Naive B cell (primary cell): Measurements from ENCODE around the gene PARD6G. TPM values are rescaled to one million over a fixed set of nuclear protein-coding genes. Genes with fewer than 3 reads are reported as not detected.

Experiments
- ATAC-seq, 2 donors: fragments of 150-1000 bp; cut with Tn5 transposase; 2 replicates each; pipeline ENCODE4 v1.10.0; 2021; ENCODE audit warnings: low read depth in 2 of 2, mild to moderate bottlenecking in 2 of 2, moderate library complexity in 2 of 2
- DNase-seq: peaks from one replicate; pipeline ENCODE4 v3.0.0; 2022
- H3K27ac Mint-ChIP-seq, 6 donors: one replicate each; pipeline ENCODE4 v1.8.0; 2020 to 2022; ENCODE audit warnings: mild to moderate bottlenecking in 6 of 6, mixed read lengths in 6 of 6, moderate library complexity in 5 of 6, inconsistent platforms in 2 of 6
- H3K27me3 Mint-ChIP-seq, 3 donors: one replicate each; pipeline ENCODE4 v1.8.0; 2021 to 2022; ENCODE audit warnings: mixed read lengths in 3 of 3, mild to moderate bottlenecking in 1 of 3
- H3K36me3 Mint-ChIP-seq, 2 donors: one replicate each; pipeline ENCODE4 v1.8.0; 2020 to 2022; ENCODE audit warnings: mixed read lengths in 2 of 2, inconsistent platforms in 1 of 2, mild to moderate bottlenecking in 1 of 2
- H3K4me1 Mint-ChIP-seq, 3 donors: one replicate each; pipeline ENCODE4 v1.8.0; 2020 to 2022; ENCODE audit warnings: mixed read lengths in 3 of 3, inconsistent platforms in 1 of 3, mild to moderate bottlenecking in 1 of 3, moderate library complexity in 1 of 3
- H3K4me3 Mint-ChIP-seq, 8 donors: one replicate each; pipeline ENCODE4 v1.8.0; 2020 to 2022; ENCODE audit warnings: mild to moderate bottlenecking in 8 of 8, mixed read lengths in 8 of 8, moderate library complexity in 8 of 8, inconsistent platforms in 2 of 8
- H3K9me3 Mint-ChIP-seq, 7 donors: one replicate each; pipeline ENCODE4 v1.8.0; 2020 to 2022; ENCODE audit warnings: mixed read lengths in 7 of 7, mild to moderate bottlenecking in 5 of 7, inconsistent platforms in 2 of 7, moderate library complexity in 1 of 7
- polyA plus RNA-seq, 6 donors: library from polyadenylated mRNA; unstranded; fragments of 300-500 nt; fragmentation: Illumina TruSeq; gene quantifications; one replicate each; pipeline ENCODE4 v1.2.3, GENCODE V29; 2021; ENCODE audit warnings: low read depth in 6 of 6

PARD6G gene
- polyA plus RNA-seq, 6 donors from 2014 or later, result not detected

DNA sequence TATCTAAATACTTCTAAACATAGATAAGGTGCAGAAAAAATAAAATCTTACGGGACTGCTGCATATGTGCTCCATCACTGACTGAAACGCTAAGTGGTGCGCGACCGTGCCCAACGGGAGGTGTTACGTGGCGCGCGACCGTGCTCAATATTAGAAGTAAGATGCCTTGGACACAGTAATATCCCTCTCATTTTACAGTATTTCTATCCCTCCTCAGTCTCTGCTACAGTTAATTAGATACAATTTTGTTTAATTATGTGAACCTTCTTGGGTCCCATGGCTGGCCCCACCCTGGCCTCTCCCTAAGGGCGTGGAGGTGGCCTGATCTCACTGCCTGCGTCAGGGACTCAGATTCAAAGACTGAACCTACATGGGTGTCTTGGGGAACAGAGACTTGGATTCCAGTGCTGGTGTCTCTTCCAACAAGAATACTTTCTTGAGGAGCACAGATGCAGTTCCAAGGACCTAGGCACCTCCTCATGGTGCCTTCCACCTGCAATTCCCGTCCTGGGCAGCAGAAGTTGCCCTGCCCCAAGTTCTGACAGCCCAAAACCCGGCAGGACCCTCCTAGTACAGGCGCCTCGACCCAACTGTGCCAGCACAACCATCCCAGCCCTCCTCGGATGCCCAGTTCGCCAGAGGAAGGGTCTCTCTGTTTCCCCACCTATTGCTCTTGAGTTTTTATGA, 59.2 kb downstream of the PARD6G start:
- DNase-seq (no peak), ATAC-seq (no peak)
- no peaks in the 10 kb centered on the region for H3K4me1 Mint-ChIP-seq
- no peaks in the 10 kb centered on the region for H3K36me3 Mint-ChIP-seq
- H3K27ac Mint-ChIP-seq, result no peak overlapping the region
- H3K27me3 Mint-ChIP-seq, result peaks cover 0 to 18% (median 11%) of the 10 kb centered on the region in 3 donors
- H3K4me3 Mint-ChIP-seq, result peak overlapping the region in 1 of 8 donors; percentile 17
- H3K9me3 Mint-ChIP-seq, result no peaks in the 10 kb centered on the region

DNA sequence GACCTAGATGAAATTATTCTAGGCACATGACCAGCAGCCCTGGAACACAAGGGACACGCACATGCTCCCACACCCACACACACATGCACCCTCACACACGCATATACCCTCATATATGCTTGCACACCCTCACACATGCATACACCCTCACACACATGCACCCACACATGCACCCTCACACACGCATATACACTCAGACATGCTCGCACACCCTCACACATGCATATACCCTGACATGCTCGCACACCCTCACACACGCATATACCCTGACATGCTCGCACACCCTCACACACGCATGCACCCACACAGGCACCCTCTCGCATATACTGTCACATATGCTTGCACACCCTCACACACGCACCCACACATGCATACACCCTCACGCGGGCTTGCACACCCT, 61.8 kb downstream of the PARD6G start:
- no peak for DNase-seq
- Mint-ChIP-seq H3K36me3 (no peaks in the 10 kb centered on the region), H3K27me3 (peaks cover 0 to 9% (median 0%) of the 10 kb centered on the region in 3 donors), H3K9me3 (no peaks in the 10 kb centered on the region), H3K4me3 (no peak overlapping the region), H3K27ac (no peak overlapping the region), H3K4me1 (no peaks in the 10 kb centered on the region)
- no peak for ATAC-seq

DNA sequence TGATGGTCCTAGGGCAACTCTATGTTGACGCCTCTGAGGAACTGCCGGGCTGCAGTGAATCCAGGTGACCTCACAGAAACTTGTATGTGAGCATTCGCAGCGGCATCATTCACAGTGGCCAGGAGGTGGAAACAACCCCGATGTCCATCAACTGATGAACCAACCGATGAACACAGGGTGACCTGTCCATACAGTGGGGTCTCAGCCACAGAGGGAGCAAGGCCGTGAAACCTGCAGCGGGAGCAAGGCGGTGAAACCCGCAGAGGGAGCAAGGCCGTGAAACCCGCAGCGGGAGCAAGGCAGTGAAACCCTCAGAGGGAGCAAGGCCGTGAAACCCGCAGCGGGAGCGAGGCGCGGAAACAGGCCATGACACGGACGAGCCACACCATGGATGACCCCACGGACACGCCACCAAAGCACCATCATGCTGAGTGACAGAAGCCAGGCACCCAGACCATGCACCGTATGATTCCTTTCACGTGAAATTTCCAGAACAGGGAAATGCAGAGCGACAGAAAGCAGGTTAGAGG, 63.0 kb downstream of the PARD6G start:
- Mint-ChIP-seq H3K36me3 (no peaks in the 10 kb centered on the region), H3K27me3 (peaks cover 0 to 5% (median 0%) of the 10 kb centered on the region in 3 donors), H3K9me3 (no peaks in the 10 kb centered on the region), H3K27ac (no peak overlapping the region), H3K4me3 (no peak overlapping the region), H3K4me1 (no peaks in the 10 kb centered on the region)
- ATAC-seq (no peak), DNase-seq (no peak)

DNA sequence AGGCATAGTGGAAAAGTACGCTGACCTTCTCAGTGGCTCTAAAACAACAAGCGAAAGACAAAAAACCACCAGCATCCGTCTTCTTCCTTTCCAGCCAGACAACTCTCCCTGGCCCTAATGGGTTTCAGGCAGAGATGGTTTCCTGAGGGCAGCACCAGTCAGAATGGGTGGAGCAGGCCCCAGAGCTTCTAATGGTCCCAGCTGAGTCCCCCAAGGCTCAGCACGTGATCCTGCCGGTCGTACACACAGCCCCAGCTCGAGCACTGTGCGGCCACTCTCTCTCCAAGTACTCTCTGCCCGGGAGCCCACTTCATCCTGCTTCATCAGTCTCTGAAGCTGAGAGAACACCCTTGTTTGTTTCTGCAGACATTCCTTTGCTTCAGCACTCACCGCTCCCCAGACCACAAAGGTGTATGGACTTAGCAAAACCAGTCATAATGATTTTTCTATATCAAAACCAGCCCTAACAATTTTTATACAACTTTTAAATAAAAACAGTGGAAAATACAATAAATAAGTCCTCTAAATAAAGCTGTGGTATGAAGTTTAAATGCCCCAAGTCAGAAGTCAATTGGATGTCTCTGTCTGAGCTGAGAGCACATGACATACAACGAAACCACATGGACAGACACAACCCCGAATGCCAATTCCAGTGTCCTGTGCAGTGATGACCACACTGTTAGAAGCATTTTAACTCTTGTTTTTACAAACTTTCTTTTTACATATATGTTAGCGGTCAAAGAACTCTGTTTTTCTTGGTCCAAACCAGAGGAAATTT, 63.9 kb downstream of the PARD6G start:
- Mint-ChIP-seq H3K36me3 (no peaks in the 10 kb centered on the region), H3K27me3 (peaks cover 2 to 9% (median 6%) of the 10 kb centered on the region in 3 donors), H3K4me3 (no peak overlapping the region), H3K9me3 (no peaks in the 10 kb centered on the region), H3K4me1 (peaks cover 0 to 4% (median 0%) of the 10 kb centered on the region in 3 donors), H3K27ac (peak overlapping the region in 2 of 6 donors; percentile 25 to 96)
- DNase-seq, result no peak
- no peak for ATAC-seq

DNA sequence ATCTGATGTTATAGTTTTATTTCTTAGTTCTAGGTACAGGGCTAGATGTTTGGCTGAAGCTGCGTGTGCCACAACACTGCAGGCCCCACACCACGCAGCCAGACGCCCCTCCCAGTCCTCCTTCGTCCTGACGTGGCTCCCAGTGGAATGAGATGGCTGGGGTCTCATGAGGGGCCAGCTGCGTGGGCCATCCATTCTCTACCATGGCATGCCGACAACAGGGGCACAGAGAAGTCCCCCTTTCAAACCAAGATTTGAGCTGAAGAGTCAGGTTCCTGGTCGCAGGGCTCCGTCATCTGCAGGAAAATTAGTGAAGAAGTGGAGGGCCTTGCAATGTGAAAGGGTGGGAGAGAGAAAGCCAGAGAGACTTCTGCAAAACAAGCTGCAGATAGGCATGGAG, 64.5 kb downstream of the PARD6G start:
- peaks cover 3 to 12% (median 9%) of the 10 kb centered on the region in 3 donors for H3K27me3 Mint-ChIP-seq
- no peaks in the 10 kb centered on the region for H3K36me3 Mint-ChIP-seq
- no peak overlapping the region for H3K4me3 Mint-ChIP-seq
- peak overlapping the region in 1 of 6 donors; percentile 25 for H3K27ac Mint-ChIP-seq
- H3K9me3 Mint-ChIP-seq, result no peaks in the 10 kb centered on the region
- H3K4me1 Mint-ChIP-seq, result peaks cover 0 to 5% (median 0%) of the 10 kb centered on the region in 3 donors
- ATAC-seq (no peak), DNase-seq (no peak)

DNA sequence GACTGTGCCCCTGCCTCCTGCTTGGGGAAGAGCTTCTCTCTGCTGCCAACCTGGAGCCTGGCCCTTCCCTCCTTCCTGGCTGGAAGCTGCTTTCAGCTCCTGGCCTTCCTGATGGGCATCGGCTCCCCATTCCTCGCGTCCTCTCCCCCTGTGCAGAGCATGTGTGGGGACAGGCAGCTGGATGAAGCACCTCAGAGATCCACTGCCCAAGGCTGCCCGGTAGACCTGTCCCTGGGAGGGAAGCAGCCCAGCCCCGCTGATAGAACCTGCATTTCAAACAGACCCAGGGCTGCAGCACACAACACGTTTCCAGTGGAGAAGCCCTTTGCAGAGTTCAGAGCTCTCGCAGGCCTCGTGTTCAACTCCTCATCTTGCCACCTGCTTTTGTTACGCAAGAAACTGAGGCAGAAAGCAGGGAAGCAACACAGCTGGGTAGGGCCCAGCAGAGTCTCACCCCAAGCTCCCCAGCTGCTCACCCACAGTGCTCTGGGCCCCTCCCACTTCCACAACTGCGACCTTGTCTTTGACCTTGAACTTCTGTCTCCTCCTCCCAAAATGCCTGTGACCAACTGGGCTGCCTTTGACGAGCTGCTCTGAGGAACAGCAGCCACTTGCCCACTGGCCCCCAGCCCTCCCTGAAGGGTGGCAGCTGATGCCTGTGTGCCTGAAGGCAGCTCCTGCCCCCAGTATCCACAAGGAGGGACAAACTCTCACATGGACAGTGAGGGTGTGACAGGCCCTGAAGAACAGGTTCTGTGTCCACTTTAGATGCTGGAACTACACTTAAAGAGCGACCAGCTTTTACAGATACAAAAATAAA, 65.5 kb downstream of the PARD6G start:
- Mint-ChIP-seq H3K9me3 (peaks cover 0 to 8% (median 0%) of the 10 kb centered on the region in 7 donors), H3K4me3 (no peak overlapping the region), H3K27ac (peak overlapping the region in 1 of 6 donors; percentile 47), H3K4me1 (peaks cover 0 to 10% (median 0%) of the 10 kb centered on the region in 3 donors), H3K27me3 (peaks cover 13 to 19% (median 19%) of the 10 kb centered on the region in 3 donors), H3K36me3 (no peaks in the 10 kb centered on the region)
- ATAC-seq (no peak), DNase-seq (no peak)

DNA sequence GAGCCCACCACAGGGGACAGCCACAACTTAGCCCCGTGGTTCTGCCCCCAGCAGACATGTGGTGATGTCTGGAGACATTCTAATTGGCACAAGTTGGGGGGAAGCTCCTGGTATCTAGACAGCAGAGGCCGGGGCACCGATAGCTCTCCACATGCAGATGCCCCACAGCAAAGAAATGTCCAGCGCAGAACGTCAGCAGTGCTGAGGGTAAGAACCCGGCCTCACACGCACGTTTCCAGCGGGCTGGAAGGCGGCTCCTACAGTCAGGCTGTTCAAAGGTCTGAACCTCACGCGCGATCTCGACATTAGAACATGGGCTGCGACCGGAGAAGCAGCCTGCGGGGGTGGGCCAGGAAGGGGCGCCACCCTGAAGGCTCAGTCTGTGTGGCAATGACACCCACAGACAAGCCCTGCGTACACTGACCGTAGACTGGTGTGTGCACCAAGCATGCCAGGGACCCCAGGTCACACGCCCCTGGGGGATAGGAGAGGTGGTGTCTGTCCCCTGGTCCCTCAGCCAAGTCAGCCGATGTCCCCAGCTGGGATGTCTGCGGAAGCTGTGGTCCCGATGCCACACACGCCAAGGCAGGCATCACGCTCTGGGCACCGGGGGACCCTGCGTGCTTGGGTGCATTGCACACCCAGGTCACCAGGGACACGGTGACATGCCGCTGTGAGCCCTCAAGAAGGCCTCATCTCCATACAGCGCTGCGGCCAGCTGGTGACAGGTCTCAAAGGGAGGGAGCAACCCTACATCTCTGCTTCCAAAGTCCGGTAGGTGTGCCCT, 66.3 kb downstream of the PARD6G start:
- Mint-ChIP-seq H3K27me3 (peaks cover 20 to 28% (median 24%) of the 10 kb centered on the region in 3 donors), H3K36me3 (no peaks in the 10 kb centered on the region), H3K27ac (no peak overlapping the region), H3K9me3 (peaks cover 0 to 12% (median 0%) of the 10 kb centered on the region in 7 donors), H3K4me3 (no peak overlapping the region), H3K4me1 (peaks cover 0 to 10% (median 0%) of the 10 kb centered on the region in 3 donors)
- no peak for DNase-seq
- no peak for ATAC-seq

DNA sequence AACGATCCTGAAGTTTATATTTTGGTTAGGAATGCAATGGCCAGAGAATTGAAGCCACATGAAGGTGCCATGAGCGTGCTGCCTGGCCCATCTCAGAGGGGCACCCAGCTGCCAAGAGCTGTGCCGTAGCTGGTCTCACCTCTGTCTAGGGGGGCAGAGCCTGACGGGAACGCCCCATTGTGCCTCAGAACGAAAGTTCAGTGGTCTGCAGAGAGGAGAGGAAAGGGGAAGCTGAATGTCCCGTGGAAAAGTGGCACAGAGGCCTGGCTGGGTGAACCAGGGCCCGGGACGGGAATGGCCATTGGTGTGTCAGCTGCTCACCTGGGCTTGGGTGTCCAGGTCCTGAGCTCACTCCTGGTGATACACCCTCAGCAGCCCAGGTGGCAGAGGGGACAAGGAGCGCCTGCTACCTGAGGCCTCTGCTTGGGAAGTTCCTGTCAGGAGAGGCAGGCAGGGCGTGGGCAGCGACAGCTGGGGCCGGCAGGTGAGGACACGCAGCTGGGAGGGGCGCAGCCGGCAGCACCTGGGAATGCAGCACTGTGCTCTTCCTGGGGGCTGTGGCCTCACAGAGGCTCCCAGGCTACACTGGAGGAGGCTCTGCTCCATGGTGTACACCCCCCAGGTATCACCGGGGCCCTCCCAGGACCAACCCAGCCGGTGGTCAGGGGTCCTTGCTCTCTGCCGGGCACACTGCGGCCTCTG, 67.3 kb downstream of the PARD6G start:
- peaks cover 0 to 12% (median 0%) of the 10 kb centered on the region in 7 donors for H3K9me3 Mint-ChIP-seq
- ATAC-seq (no peak), DNase-seq (no peak)
- H3K27me3 Mint-ChIP-seq, result peaks cover 27 to 37% (median 34%) of the 10 kb centered on the region in 3 donors
- H3K27ac Mint-ChIP-seq, result peak overlapping the region in 1 of 6 donors; percentile 78
- H3K36me3 Mint-ChIP-seq, result no peaks in the 10 kb centered on the region
- H3K4me1 Mint-ChIP-seq, result peaks cover 0 to 10% (median 0%) of the 10 kb centered on the region in 3 donors
- no peak overlapping the region for H3K4me3 Mint-ChIP-seq

DNA sequence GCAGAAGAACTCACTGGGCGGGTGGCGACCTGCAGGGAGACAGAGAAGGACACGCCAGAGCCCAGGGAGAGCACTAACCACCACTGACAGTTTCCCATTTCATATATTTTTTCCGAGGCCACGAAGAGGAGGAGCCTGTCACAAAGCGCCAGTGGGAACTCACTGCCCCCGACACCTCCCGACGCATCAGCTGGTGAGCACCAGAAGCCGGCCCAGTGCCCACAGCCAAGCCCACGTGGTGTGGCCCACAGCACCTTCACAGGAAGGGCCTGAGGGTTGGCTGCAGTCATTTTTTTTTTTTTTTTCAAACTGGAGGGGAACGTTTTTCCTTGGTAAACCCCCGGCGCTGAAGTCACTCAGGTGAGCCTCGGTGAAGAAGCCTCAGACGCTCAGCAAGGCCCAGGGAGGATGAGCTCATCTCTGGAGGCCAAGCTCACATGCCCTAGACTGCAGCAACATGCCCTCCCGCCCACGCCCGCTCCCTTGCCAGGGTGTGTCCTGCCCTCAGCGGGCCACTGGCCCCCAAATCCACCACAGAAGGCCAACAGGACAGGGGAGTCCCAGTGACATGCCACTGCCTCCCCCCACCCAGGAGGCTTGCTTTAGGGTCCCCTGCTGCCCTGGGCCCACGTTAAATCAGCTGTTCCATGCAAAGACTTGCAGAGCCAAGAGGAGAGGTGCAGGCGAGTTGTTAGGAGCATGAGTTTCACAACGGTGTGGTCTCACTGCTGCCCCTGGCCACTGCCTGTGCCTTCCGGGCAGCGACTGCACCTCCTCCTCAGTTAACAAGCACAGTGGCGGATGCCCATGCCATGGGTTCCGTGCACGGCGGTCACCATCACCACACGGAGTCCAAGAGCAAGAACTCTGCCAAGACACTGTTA, 68.1 kb downstream of the PARD6G start:
- ATAC-seq, result no peak
- Mint-ChIP-seq H3K4me3 (no peak overlapping the region), H3K27ac (peak overlapping the region in 1 of 6 donors; percentile 80), H3K4me1 (peaks cover 0 to 10% (median 0%) of the 10 kb centered on the region in 3 donors), H3K36me3 (no peaks in the 10 kb centered on the region), H3K27me3 (peaks cover 32 to 45% (median 37%) of the 10 kb centered on the region in 3 donors), H3K9me3 (peaks cover 0 to 12% (median 0%) of the 10 kb centered on the region in 7 donors)
- DNase-seq, result no peak

DNA sequence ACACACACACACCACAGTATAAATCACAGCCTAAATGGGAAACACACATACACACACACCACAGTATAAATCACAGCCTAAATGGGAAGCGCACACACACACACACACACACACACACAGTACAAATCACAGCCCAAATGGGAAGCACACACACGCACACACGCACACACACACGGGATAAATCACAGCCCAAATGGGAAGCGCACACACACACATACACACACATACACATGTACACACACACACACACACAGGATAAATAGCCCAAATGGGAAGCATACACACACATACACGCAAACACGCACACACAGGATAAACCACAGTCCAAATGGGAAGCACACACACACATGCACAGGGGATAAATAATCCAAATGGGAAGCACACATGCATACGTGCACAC, 70.2 kb downstream of the PARD6G start:
- Mint-ChIP-seq H3K4me3 (peak overlapping the region in 1 of 8 donors; percentile 29), H3K27ac (no peak overlapping the region), H3K27me3 (peaks cover 43 to 60% (median 43%) of the 10 kb centered on the region in 3 donors), H3K4me1 (peaks cover 0 to 10% (median 0%) of the 10 kb centered on the region in 3 donors), H3K9me3 (peaks cover 0 to 12% (median 0%) of the 10 kb centered on the region in 7 donors), H3K36me3 (no peaks in the 10 kb centered on the region)
- DNase-seq (no peak), ATAC-seq (no peak)

DNA sequence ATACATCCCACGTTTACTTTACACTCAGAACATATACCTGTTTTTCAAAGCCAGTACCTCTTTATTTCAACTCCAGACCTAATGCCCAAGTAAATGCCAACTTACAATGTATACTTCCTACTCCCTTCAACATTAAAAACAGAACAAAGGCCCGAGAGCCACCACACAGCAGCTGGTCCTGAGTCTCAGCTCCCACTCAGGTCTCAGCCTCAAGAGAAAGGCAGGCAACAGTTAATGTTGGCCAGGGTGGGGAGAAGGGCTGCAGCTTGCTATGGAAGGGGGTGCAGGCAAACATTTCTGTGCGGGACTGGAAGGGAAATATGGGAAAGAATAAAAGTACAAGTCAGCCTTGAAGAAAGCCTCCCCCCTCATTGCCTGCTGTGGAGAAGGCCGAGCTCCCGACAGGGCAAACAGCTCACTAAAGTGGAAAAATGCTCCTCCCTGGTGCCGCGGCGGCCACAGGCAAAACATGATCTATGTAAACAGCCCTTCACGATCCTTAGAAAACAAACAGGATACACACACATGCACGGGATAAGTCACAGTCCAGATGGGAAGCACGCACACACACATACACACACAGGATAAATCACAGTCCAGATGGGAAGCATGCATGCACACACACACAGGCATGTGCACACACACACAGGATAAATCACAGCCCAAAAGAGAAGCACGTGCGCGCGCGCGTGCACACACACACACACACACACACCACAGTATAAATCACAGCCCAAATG, 70.8 kb downstream of the PARD6G start:
- Mint-ChIP-seq H3K27ac (no peak overlapping the region), H3K4me1 (peaks cover under 1 to 13% (median 3%) of the 10 kb centered on the region in 3 donors), H3K27me3 (peaks cover 47 to 66% (median 47%) of the 10 kb centered on the region in 3 donors), H3K9me3 (peaks cover 0 to 12% (median 0%) of the 10 kb centered on the region in 7 donors), H3K4me3 (no peak overlapping the region), H3K36me3 (no peaks in the 10 kb centered on the region)
- ATAC-seq (no peak), DNase-seq (no peak)
